K562 (cell line): ENCODE data around the gene HOXB6. TPM values are rescaled to one million over a fixed set of nuclear protein-coding genes. Genes with fewer than 3 reads are reported as not detected.

Experiments used
- CBFA2T2 ChIP-seq: fragments of 450-650 bp; conservative IDR thresholded peaks from 2 replicates; pipeline ENCODE4 v1.6.1; 2017; ENCODE audit warnings: mild to moderate bottlenecking
- HDGF ChIP-seq: fragments of 450-650 bp; IDR thresholded peaks from 2 replicates; pipeline ENCODE4 v1.6.1; 2016
- NFYB ChIP-seq: IDR thresholded peaks from 2 replicates; pipeline ENCODE4 v1.6.1; 2011; ENCODE audit warnings: mild to moderate bottlenecking, moderate library complexity; ENCODE audit not compliant: insufficient read length; ENCODE audit errors: extremely low read depth
- RAD21 ChIP-seq, 2 experiments: fragments of 250-450 bp in 1 of 2; fragments of 450-650 bp in 1 of 2; sonication (Bioruptor Pico) in 1 of 2; formaldehyde crosslinking in 1 of 2; IDR thresholded peaks in 1 of 2; conservative IDR thresholded peaks in 1 of 2; 2 replicates each; pipeline versions ENCODE4 v1.4.0 to v1.8.0; 2020 to 2022; ENCODE audit warnings: mild to moderate bottlenecking in 2 of 2, moderate library complexity in 1 of 2
- ZNF586 ChIP-seq: fragments of 450-650 bp; formaldehyde crosslinking; conservative IDR thresholded peaks from 2 replicates; pipeline ENCODE4 v1.4.0; 2020; ENCODE audit warnings: mild to moderate bottlenecking, moderate library complexity
- polyA plus RNA-seq, 8 experiments: library from polyadenylated mRNA; depleted of rRNA in 4 of 8; stranded (reverse) in 5 of 8; unstranded in 3 of 8; fragments of >200 nt; fragmentation: Nextera tagmentation in 2 of 8; fragmentation: Illumina TruSeq in 1 of 8; extraction: Ambion mirVana in 2 of 8; extraction: Trizol in 1 of 8; gene quantifications; 2 replicates each; pipeline versions ENCODE4 v1.2.1 to v1.2.3, GENCODE V29; 2011 to 2014; ENCODE audit warnings: inconsistent platforms in 1 of 8, missing spikeins in 1 of 8
- total RNA-seq, 7 experiments: library from RNA; depleted of rRNA in 6 of 7; stranded (reverse); fragments of >200 nt in 6 of 7; fragmentation: Illumina TruSeq in 2 of 7; extraction: Trizol in 2 of 7; gene quantifications; 2 replicates each; pipeline versions ENCODE4 v1.2.1 to v1.2.3, GENCODE V29; 2011 to 2021; ENCODE audit warnings: low replicate concordance in 1 of 7
- TF ChIP-seq, protein P1 (sequence below): sonication (generic); formaldehyde crosslinking; IDR thresholded peaks from 2 replicates; pipeline ENCODE4 v1.8.0; 2022; ENCODE audit warnings: mild to moderate bottlenecking, missing genetic modification reagents
- TF ChIP-seq, protein P2 (sequence below): fragments of 450-650 bp; conservative IDR thresholded peaks from 2 replicates; pipeline ENCODE4 v1.6.1; 2016; ENCODE audit warnings: missing genetic modification characterization, low read depth, mild to moderate bottlenecking, control low read depth, missing compliant biosample characterization
- TF ChIP-seq, protein P3 (sequence below): sonication (generic); formaldehyde crosslinking; IDR thresholded peaks from 2 replicates; pipeline ENCODE4 v1.8.0; 2023; ENCODE audit warnings: mild to moderate bottlenecking, missing genetic modification reagents

Gene HOXB6
- total and polyA plus RNA-seq, 9 of the 15 experiments (the other 6 are each of a cell fraction or from before 2014, with no cell fraction given), result 1.2 to 14.8 (median 4.9) TPM

DNA sequence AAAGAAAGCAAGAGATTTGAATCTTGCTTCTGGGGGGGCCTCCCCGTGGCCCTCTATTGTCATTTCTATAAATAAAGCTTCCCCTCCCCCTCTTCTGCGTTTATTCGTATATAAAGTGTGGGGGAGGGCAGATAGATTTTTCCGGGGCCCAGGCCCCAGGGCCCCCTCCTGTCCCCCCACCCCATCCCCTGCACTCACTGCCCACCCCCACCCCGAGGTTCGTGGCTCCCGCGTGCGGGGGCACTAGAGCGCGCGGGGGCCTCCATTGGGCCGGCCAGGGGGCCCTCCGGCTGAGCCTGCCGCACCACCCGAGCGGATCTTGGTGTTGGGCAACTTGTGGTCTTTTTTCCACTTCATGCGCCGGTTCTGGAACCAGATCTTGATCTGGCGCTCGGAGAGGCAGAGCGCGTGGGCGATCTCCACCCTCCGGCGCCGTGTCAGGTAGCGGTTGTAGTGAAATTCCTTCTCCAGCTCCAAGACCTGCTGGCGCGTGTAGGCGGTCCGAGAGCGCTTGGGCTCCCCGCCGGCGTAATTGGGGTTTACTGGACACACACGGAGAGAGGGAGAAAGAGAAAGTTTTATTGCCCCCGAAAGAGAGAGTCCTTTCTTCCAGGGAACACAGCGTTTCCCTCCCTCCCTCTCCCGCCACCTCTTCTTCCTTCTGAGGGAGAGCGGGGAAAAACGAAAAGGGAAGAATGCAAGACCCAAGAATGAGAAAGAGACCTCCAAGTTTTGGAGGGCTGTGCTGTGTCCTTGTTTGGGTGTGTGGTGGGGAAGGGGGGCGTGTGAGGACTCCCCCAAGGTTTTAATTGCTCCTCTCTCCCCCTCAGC is 28.1 kb downstream of the HOXB6 start (continued):
- TF ChIP-seq, protein P1, sequence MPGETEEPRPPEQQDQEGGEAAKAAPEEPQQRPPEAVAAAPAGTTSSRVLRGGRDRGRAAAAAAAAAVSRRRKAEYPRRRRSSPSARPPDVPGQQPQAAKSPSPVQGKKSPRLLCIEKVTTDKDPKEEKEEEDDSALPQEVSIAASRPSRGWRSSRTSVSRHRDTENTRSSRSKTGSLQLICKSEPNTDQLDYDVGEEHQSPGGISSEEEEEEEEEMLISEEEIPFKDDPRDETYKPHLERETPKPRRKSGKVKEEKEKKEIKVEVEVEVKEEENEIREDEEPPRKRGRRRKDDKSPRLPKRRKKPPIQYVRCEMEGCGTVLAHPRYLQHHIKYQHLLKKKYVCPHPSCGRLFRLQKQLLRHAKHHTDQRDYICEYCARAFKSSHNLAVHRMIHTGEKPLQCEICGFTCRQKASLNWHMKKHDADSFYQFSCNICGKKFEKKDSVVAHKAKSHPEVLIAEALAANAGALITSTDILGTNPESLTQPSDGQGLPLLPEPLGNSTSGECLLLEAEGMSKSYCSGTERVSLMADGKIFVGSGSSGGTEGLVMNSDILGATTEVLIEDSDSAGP, result no peak
- no peak for TF ChIP-seq NFYB
- no peak for TF ChIP-seq ZNF586 (CRISPR knock-in tag)
- TF ChIP-seq, protein P2, sequence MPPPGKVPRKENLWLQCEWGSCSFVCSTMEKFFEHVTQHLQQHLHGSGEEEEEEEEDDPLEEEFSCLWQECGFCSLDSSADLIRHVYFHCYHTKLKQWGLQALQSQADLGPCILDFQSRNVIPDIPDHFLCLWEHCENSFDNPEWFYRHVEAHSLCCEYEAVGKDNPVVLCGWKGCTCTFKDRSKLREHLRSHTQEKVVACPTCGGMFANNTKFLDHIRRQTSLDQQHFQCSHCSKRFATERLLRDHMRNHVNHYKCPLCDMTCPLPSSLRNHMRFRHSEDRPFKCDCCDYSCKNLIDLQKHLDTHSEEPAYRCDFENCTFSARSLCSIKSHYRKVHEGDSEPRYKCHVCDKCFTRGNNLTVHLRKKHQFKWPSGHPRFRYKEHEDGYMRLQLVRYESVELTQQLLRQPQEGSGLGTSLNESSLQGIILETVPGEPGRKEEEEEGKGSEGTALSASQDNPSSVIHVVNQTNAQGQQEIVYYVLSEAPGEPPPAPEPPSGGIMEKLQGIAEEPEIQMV (tag), result no peak
- TF ChIP-seq HDGF, result no peak
- TF ChIP-seq, protein P3, sequence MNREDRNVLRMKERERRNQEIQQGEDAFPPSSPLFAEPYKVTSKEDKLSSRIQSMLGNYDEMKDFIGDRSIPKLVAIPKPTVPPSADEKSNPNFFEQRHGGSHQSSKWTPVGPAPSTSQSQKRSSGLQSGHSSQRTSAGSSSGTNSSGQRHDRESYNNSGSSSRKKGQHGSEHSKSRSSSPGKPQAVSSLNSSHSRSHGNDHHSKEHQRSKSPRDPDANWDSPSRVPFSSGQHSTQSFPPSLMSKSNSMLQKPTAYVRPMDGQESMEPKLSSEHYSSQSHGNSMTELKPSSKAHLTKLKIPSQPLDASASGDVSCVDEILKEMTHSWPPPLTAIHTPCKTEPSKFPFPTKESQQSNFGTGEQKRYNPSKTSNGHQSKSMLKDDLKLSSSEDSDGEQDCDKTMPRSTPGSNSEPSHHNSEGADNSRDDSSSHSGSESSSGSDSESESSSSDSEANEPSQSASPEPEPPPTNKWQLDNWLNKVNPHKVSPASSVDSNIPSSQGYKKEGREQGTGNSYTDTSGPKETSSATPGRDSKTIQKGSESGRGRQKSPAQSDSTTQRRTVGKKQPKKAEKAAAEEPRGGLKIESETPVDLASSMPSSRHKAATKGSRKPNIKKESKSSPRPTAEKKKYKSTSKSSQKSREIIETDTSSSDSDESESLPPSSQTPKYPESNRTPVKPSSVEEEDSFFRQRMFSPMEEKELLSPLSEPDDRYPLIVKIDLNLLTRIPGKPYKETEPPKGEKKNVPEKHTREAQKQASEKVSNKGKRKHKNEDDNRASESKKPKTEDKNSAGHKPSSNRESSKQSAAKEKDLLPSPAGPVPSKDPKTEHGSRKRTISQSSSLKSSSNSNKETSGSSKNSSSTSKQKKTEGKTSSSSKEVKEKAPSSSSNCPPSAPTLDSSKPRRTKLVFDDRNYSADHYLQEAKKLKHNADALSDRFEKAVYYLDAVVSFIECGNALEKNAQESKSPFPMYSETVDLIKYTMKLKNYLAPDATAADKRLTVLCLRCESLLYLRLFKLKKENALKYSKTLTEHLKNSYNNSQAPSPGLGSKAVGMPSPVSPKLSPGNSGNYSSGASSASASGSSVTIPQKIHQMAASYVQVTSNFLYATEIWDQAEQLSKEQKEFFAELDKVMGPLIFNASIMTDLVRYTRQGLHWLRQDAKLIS, result no peak
- TF ChIP-seq RAD21 (CRISPR knock-in tag; conservative IDR thresholded peaks at IDR 0.05 in 1 of 2, IDR thresholded peaks at IDR 0.05 in 1 of 2), result no peak; a peak in 1 of 4 replicates
- no peak for TF ChIP-seq CBFA2T2
